ENCODE measurements around the gene REEP5.
A peak's percentile ranks its signal among the peaks of the same experiment; 100 is the strongest.
"Not testable (repeated sequence)": the region's sequence is repeated elsewhere in the genome, so short reads cannot be mapped to it uniquely, and the experiment has no call there.

The REEP5 gene

GRCh38 chr5:112931473-112931872 is 9.4 kb upstream of the REEP5 start:
- DNase-seq = no peak

- DNase-seq = no peak
These were observed 8.0 kb upstream of the REEP5 start for GRCh38 chr5:112930082-112930344.

GRCh38 chr5:112929336-112930081 is 7.5 kb upstream of the REEP5 start:
- DNase-seq = no peak

- no peak for DNase-seq
These were observed 2.0 kb upstream of the REEP5 start for GRCh38 chr5:112923988-112924387.

GRCh38 chr5:112923148-112923917 is 1.3 kb upstream of the REEP5 start:
- DNase-seq = no peak

DNA sequence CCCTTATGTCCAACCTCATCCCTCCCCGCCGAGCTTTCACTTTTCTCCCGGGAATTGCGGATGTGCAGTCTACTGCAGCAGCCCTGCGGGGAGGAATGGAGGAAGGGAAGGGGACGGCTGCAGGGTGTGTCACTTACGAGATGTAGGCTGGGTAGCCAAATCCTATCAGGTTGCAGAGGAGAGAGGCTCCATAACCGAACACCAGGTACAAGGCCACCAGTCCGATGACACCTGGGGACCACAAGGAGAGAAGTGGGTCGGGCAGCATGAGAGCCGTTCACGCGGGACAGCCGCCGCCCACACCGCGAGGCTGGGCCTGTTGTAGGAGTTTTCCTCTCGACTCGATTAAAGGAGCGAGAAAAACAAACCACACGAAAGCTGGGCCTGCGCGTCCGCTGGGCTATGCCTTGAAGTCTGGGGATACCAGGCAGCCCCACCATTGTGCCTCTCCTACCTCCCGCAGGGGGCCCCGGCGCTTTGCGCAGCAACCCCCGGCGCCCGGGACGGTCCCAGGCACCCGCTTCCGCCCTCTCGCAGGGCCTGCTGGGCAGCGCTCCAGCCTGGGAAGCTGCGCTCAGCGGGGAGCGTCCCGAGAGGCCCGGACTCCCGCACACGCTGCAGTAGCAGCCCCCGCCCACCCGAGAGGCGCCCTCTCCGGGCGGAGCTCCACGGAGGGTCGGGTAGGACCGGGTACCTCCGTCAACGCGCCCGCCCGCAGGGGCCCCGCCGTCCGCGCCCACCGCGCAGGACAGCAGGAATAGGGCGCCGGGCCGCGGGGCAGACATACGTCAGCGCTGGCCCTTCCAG is 798 bp downstream of the REEP5 start:
- peak; percentile 27 for DNase-seq

GRCh38 chr5:112919972-112920371 is 2.1 kb downstream of the REEP5 start:
- no peak for DNase-seq

DNA sequence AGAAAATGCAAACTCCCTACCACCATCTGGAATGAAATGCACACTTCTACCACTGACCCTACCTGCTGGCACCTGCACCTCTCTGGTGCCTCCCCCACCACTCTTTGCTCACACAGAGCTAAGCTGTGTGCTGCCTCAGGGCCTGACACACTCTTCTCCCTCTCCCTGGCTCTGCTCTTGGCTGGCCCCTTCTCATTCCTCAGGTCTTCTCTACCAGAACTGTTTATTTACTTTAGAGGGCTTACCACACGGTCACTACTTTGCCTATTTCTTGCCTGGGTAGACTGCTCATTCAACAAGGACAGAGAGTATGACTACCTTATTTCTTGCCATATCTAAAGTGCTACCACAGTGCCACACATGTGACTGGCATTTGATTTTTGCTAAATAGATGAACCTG is 3.3 kb downstream of the REEP5 start:
- no peak for DNase-seq

DNA sequence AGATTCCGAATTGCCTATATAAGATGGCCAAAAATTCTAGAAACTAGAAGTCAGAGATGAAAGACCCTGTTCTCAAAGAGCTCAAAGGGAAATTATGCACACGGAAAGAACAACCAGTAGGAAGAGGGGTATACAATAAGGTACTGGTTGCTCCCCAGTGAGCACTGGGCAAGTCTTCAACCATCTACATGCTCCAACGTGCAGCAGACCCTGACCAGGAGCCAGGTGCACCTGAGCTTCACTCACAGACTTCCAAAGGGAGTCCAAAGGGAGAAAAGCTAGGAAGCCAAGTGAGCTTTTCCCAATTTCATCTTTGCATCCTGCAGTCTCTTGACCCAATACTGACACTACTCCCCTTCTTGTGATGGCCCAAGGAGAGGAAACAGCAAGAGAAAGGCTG is 3.9 kb downstream of the REEP5 start:
- DNase-seq = no peak

- DNase-seq = no peak
These were observed 4.5 kb downstream of the REEP5 start for GRCh38 chr5:112917453-112917995.

GRCh38 chr5:112915831-112916230 is 6.2 kb downstream of the REEP5 start:
- no peak for DNase-seq

- DNase-seq = no peak
These were observed 7.4 kb downstream of the REEP5 start for GRCh38 chr5:112914584-112914983.

- no peak for DNase-seq
These were observed 11.5 kb downstream of the REEP5 start for GRCh38 chr5:112910529-112910928.

GRCh38 chr5:112908854-112909253 is 13.2 kb downstream of the REEP5 start:
- no peak for DNase-seq

GRCh38 chr5:112907166-112907631 is 14.8 kb downstream of the REEP5 start:
- no peak for DNase-seq

DNA sequence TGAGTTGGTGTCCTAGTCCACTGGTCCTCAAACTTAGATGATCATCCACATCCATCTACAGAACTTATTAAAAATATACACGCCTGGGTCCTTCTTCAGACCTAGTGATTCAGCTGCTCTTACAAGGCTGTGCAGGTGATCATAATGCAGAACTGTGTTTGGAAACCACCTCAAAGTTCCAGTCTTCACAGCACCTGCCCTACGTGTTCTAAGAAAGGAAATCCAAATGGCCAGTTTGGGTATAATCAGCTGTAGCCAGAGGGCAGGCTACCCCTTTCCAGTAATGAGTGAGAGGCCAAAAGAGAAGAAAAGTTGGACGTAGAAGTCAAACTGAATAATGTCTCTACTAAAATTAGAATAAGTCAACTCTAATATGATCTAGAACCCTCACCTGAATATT is 15.4 kb downstream of the REEP5 start:
- DNase-seq = no peak

DNA sequence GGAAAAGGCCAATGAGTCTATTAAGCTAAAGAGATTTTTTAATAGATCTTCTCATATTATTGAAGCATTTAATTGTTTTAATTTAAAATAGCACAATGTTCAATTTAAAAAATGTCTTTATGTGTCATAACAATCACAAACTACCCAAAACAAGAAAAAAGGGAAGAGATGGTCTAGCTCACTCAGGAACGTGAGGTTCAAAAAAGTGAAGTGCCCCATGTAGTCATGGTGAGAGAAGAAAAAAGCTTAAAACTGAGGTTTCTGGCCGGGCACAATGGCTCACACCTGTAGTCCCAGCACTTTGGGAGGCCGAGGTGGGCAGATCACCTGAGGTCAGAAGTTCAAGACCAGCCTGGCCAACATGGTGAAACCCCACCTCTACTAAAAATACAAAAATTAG is 17.0 kb downstream of the REEP5 start:
- not testable (repeated sequence) for DNase-seq

- no peak for DNase-seq
These were observed 19.5 kb downstream of the REEP5 start for GRCh38 chr5:112902561-112902960.

DNA sequence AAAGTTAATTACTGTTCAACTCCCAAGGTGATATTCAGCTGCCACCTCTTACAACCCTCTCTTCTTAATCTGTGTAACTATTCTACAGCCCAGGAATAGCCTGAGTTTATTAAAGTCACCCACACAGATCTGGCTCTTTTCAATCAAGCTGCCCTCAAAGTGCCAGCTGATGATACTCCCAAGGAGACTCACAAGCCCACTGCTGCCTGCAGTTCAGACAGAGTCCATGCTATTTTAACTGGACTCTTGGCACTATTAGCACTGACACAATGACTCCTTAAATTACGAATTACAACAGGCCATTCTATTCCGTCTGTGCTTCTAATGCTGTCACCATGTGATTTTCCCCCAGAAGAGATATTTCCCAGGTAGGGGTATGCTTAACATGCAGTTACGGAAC is 26.3 kb downstream of the REEP5 start:
- no peak for DNase-seq

- DNase-seq = no peak
These were observed 29.3 kb downstream of the REEP5 start for GRCh38 chr5:112892776-112893175.

- DNase-seq = not testable (repeated sequence)
These were observed 30.0 kb downstream of the REEP5 start for GRCh38 chr5:112892066-112892465.

DNA sequence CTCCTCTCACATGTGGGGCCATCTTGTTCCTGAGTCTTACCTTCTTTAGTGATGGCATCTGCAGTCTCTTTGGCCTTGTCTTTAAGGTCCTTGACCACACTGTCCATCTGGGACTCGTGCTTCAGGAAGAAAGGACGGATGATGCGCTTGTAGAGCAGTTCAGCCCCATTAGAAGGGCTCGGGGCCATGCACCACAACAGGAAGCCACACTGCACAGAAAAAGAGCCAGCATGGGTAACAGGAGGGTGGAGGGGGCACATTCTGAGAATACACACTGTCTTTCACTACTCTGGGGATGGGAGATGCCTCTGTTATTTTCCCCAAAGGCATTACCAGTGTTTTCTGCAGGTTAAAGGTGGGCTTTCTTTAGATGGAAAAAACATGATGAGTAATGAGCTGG is 35.1 kb downstream of the REEP5 start:
- DNase-seq = no peak

GRCh38 chr5:112885001-112885400 is 37.0 kb downstream of the REEP5 start:
- no peak for DNase-seq

Measured in GOT3 (cell line).